Measurements from ENCODE around the gene SYT12. TPM values are rescaled to one million over a fixed set of nuclear protein-coding genes. Genes with fewer than 3 reads are reported as not detected.

The SYT12 gene
- total RNA-seq, 1 experiment from 2014 or later, result 1.9 TPM

- Histone ChIP-seq H3K23ac (ENCODE audit: insufficient read length, low read depth, low read length) (no peak overlapping the region), H2BK20ac (ENCODE audit: low read depth, low read length, poor library complexity, severe bottlenecking) (no peak overlapping the region), H4K5ac (ENCODE audit: insufficient read length, low read depth, low read length) (no peak overlapping the region), H3K9me3 (ENCODE audit: control insufficient read depth, low read depth, low read length) (no peaks in the 10 kb centered on the region), H2AFZ (ENCODE audit: low read length) (no peak overlapping the region), H3K18ac (ENCODE audit: insufficient read length, low read depth, low read length) (no peak overlapping the region), H3K79me1 (ENCODE audit: insufficient read depth, low read depth, low read length, poor library complexity, severe bottlenecking) (no peaks in the 10 kb centered on the region), H3K4me1 (ENCODE audit: insufficient read depth, low read length) (no peaks in the 10 kb centered on the region; the same call in 1 of the 2 replicates), H2BK15ac (ENCODE audit: low read depth, low read length) (no peak overlapping the region), H3T11ph (ENCODE audit: low read length) (no peak overlapping the region), H3K4me2 (ENCODE audit: insufficient read depth, insufficient read length, low read length) (no peak overlapping the region), H3K23me2 (ENCODE audit: insufficient read length, low read depth, low read length, poor library complexity, severe bottlenecking) (peaks cover 4% of the 10 kb centered on the region), H4K20me1 (ENCODE audit: control insufficient read depth, insufficient read depth, insufficient read length) (peaks cover 3% of the 10 kb centered on the region), H2AK5ac (ENCODE audit: insufficient read length, low read length) (no peak overlapping the region), H3K27me3 (ENCODE audit: insufficient read depth, low read length) (no peaks in the 10 kb centered on the region), H3K14ac (ENCODE audit: insufficient read depth, low read length) (no peak overlapping the region), H3K4ac (ENCODE audit: low read depth, low read length) (no peak overlapping the region), H3K27ac (ENCODE audit: insufficient read length, low read depth, low read length) (no peak overlapping the region), H2BK12ac (ENCODE audit: insufficient read length, low read depth, low read length) (no peak overlapping the region), H2BK120ac (ENCODE audit: low read depth, low read length, poor library complexity, severe bottlenecking) (no peak overlapping the region), H3K56ac (ENCODE audit: insufficient read length, low read depth, low read length) (no peak overlapping the region), H4K91ac (ENCODE audit: insufficient read length, low read depth, low read length) (no peak overlapping the region), H3K9ac (ENCODE audit: extremely low read depth, insufficient read length, low read length) (no peak overlapping the region), H4K8ac (replicated peaks; ENCODE audit: insufficient read length, low read depth, low read length) (no peak overlapping the region), H2BK5ac (ENCODE audit: insufficient read length, low read length) (no peak overlapping the region), H3K79me2 (ENCODE audit: insufficient read depth, low read length) (no peaks in the 10 kb centered on the region)
- Mint-ChIP-seq H3K4me1 (peaks cover 20 to 43% of the 10 kb centered on the region in 2 experiments), H3K36me3 (ENCODE audit: insufficient read depth in 1 of 3, low read depth in 3 of 3) (no peaks in the 10 kb centered on the region), H3K9me3 (no peaks in the 10 kb centered on the region), H3K4me3 (no peak overlapping the region), H3K27me3 (ENCODE audit: low read depth) (no peaks in the 10 kb centered on the region; the same call in none of the 2 replicates), H3K27ac (peak overlapping the region in 1 of 3 experiments; percentile 44; a peak in 1 of 7 replicates)
- no CpG with 5 or more reads among the region's 10 CpGs for WGBS (ENCODE audit: extremely low coverage, insufficient read length, low lambda C conversion rate)
- no peak for DNase-seq
- TF ChIP-seq CTCF (conservative IDR thresholded peaks at IDR 0.05), result no peak
These were observed 32.0 kb downstream of the SYT12 start for GRCh38 chr11:67054836-67055523.
